Panc1 (cell line): ENCODE measurements around the gene TNPO3. TPM values are rescaled to one million over a fixed set of nuclear protein-coding genes. Genes with fewer than 3 reads are reported as not detected.

Experiments used
- ATAC-seq: fragments of 200-7000 bp; cut with Tn5 transposase; 2 replicates; pipeline ENCODE4 v1.9.1; 2020; ENCODE audit warnings: mild to moderate bottlenecking, moderate library complexity
- BruUV-seq: library from RNA; stranded (reverse); fragments of 400-500 nt; replicated peaks from 2 replicates; lab custom pipeline; 2021; lab: Mats Ljungman, UMichigan
- CTCF ChIA-PET: fragments of 300-600 bp; sonication (Branson Sonifier 250); formaldehyde crosslinking; loops from one replicate; lab custom pipeline; 2022; ENCODE audit warnings: antibody characterized with exemption; lab: Charles Lee
- POLR2A ChIA-PET: fragments of 300-600 bp; sonication (Branson Sonifier 250); formaldehyde crosslinking; loops from one replicate; lab custom pipeline; 2022; ENCODE audit warnings: antibody characterized with exemption; lab: Charles Lee
- DNase-seq: peaks from one replicate; pipeline ENCODE4 v3.0.0-alpha.2; 2010; ENCODE audit warnings: low read depth, low spot score
- H3K27ac ChIP-seq: 2 replicates; pipeline ENCODE4 v1.5.1; 2011; ENCODE audit warnings: mild to moderate bottlenecking, low read length, inconsistent platforms
- H3K27me3 ChIP-seq: fragments of 200-500 bp; sonication (Bioruptor generic); 2 replicates; pipeline ENCODE4 v1.6.0; 2014; ENCODE audit warnings: low read length, inconsistent platforms; ENCODE audit not compliant: control insufficient read depth, insufficient read depth
- H3K36me3 ChIP-seq: fragments of 200-500 bp; sonication (Bioruptor generic); 2 replicates; pipeline ENCODE4 v1.5.1; 2014; ENCODE audit warnings: inconsistent platforms, mild to moderate bottlenecking, low read length, moderate library complexity; ENCODE audit not compliant: control insufficient read depth, insufficient read depth
- H3K4me1 ChIP-seq: 2 replicates; pipeline ENCODE4 v1.5.1; 2011; ENCODE audit warnings: inconsistent platforms, mild to moderate bottlenecking, low read length, moderate library complexity; ENCODE audit not compliant: control insufficient read depth, insufficient read depth
- H3K4me3 ChIP-seq, 2 experiments: 2 replicates each; pipeline ENCODE4 v1.5.1; 2011 to 2012; ENCODE audit warnings: low read depth in 2 of 2, low read length in 2 of 2, mild to moderate bottlenecking in 2 of 2, inconsistent platforms in 1 of 2, moderate library complexity in 1 of 2
- H3K9me3 ChIP-seq: fragments of 200-500 bp; sonication (Bioruptor generic); 2 replicates; pipeline ENCODE4 v1.5.1; 2014; ENCODE audit warnings: low read depth, mild to moderate bottlenecking, inconsistent platforms, low read length, moderate library complexity; ENCODE audit not compliant: control insufficient read depth, insufficient read depth
- POLR2AphosphoS5 ChIP-seq: IDR thresholded peaks from 2 replicates; pipeline ENCODE4 v1.6.1; 2012; ENCODE audit warnings: mild to moderate bottlenecking, low read depth, low read length, moderate library complexity
- SIN3A ChIP-seq: IDR thresholded peaks from 2 replicates; pipeline ENCODE4 v1.6.1; 2012; ENCODE audit warnings: low read depth, mild to moderate bottlenecking, low read length, moderate library complexity, borderline replicate concordance; ENCODE audit not compliant: insufficient read depth
- TCF7L2 ChIP-seq: IDR thresholded peaks from 2 replicates; pipeline ENCODE4 v1.6.1; 2011; ENCODE audit warnings: mild to moderate bottlenecking, low read depth, low read length, inconsistent platforms
- in situ Hi-C: cut with HindIII; loops from 2 replicates; pipeline ENCODE4 v1.10.0; 2016; ENCODE audit warnings: low sequenced_read_pairs, low pct_unique_long_range_greater_than_20kb
- intact Hi-C: fragments of 100-400 bp; cut with micrococcal nuclease; formaldehyde crosslinking; loops from one replicate; pipeline ENCODE4 v1.10.0; 2022; ENCODE audit not compliant: unreplicated experiment
- total RNA-seq: library from RNA; stranded (reverse); gene quantifications from one replicate; pipeline ENCODE4 v1.2.1, GENCODE V29; 2021; ENCODE audit not compliant: unreplicated experiment
- TF ChIP-seq, protein P1 (sequence below), 2 experiments: IDR thresholded peaks; 2 replicates each; pipeline ENCODE4 v1.6.1; 2011 to 2012; ENCODE audit warnings: low read depth in 2 of 2, control low read depth in 1 of 2, low read length in 1 of 2, mild to moderate bottlenecking in 1 of 2, moderate library complexity in 1 of 2; ENCODE audit not compliant: insufficient read depth in 1 of 2
- TF ChIP-seq, protein P2 (sequence below): fragments of 450-650 bp; IDR thresholded peaks from 2 replicates; pipeline ENCODE4 v1.5.1; 2017; ENCODE audit warnings: mild to moderate bottlenecking

The TNPO3 gene
- total RNA-seq, 1 experiment from 2014 or later = 71.8 TPM

- Histone ChIP-seq H3K27me3 (no peaks in the 10 kb centered on the region), H3K4me1 (no peaks in the 10 kb centered on the region), H3K4me3 (no peak overlapping the region), H3K9me3 (no peaks in the 10 kb centered on the region), H3K36me3 (no peaks in the 10 kb centered on the region), H3K27ac (no peak overlapping the region)
- POLR2A ChIA-PET = no interaction called here
- TF ChIP-seq, protein P1, sequence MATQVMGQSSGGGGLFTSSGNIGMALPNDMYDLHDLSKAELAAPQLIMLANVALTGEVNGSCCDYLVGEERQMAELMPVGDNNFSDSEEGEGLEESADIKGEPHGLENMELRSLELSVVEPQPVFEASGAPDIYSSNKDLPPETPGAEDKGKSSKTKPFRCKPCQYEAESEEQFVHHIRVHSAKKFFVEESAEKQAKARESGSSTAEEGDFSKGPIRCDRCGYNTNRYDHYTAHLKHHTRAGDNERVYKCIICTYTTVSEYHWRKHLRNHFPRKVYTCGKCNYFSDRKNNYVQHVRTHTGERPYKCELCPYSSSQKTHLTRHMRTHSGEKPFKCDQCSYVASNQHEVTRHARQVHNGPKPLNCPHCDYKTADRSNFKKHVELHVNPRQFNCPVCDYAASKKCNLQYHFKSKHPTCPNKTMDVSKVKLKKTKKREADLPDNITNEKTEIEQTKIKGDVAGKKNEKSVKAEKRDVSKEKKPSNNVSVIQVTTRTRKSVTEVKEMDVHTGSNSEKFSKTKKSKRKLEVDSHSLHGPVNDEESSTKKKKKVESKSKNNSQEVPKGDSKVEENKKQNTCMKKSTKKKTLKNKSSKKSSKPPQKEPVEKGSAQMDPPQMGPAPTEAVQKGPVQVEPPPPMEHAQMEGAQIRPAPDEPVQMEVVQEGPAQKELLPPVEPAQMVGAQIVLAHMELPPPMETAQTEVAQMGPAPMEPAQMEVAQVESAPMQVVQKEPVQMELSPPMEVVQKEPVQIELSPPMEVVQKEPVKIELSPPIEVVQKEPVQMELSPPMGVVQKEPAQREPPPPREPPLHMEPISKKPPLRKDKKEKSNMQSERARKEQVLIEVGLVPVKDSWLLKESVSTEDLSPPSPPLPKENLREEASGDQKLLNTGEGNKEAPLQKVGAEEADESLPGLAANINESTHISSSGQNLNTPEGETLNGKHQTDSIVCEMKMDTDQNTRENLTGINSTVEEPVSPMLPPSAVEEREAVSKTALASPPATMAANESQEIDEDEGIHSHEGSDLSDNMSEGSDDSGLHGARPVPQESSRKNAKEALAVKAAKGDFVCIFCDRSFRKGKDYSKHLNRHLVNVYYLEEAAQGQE (IDR thresholded peaks at IDR 0.05; ENCODE audit: insufficient read depth in 1 of 2, low read depth in 2 of 2, low read length in 1 of 2) = no peak
- TF ChIP-seq SIN3A (no peak), TCF7L2 (no peak), POLR2AphosphoS5 (no peak)
- TF ChIP-seq, protein P2, sequence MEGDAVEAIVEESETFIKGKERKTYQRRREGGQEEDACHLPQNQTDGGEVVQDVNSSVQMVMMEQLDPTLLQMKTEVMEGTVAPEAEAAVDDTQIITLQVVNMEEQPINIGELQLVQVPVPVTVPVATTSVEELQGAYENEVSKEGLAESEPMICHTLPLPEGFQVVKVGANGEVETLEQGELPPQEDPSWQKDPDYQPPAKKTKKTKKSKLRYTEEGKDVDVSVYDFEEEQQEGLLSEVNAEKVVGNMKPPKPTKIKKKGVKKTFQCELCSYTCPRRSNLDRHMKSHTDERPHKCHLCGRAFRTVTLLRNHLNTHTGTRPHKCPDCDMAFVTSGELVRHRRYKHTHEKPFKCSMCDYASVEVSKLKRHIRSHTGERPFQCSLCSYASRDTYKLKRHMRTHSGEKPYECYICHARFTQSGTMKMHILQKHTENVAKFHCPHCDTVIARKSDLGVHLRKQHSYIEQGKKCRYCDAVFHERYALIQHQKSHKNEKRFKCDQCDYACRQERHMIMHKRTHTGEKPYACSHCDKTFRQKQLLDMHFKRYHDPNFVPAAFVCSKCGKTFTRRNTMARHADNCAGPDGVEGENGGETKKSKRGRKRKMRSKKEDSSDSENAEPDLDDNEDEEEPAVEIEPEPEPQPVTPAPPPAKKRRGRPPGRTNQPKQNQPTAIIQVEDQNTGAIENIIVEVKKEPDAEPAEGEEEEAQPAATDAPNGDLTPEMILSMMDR = no peak
- ATAC-seq (no peak), DNase-seq (no peak)
- CTCF ChIA-PET = no interaction called here
- no TSS peak for BruUV-seq
- intact Hi-C loops = loop anchor here (10.0 kb wide), 1 partner anchor 156 kb away; no protein-coding TSS in a partner anchor
- in situ Hi-C loops = no loop called here
These were observed 115.6 kb downstream of the TNPO3 start for GRCh38 chr7:128939075-128939860.

DNA sequence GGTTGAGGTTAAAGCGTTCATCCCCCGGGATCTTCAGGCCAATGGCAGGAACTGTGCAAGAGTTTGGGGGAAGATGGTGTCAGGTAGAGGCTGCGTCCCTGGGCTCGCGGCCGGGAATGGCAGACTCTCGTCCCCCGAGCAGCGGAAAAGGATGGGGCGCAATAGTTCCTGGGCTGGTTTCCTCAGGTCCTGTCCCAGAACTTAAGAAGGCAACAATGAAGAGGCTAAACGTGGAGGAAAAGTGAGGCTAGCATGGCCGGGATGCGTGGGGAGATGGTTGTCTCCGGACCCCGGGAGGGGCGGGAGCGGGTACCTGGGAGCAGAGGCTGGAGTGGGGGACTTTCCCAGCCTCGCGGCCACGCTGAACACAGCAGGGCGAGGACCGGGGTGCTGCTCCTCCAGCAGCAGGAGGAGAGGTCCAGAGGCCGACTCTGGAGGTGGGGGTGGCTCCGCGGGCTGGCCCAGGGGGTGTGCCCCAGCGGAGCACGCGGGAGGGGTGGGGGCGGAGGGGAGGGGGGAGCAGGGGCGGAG lies 116.3 kb downstream of the TNPO3 start:
- Histone ChIP-seq H3K4me1 (no peaks in the 10 kb centered on the region), H3K4me3 (peak overlapping the region; percentile 54 to 67), H3K27me3 (no peaks in the 10 kb centered on the region), H3K36me3 (no peaks in the 10 kb centered on the region), H3K9me3 (no peaks in the 10 kb centered on the region), H3K27ac (no peak overlapping the region; the same call in 1 of the 2 replicates)
- in situ Hi-C loops = no loop called here
- POLR2A ChIA-PET = no interaction called here
- intact Hi-C loops = loop anchor here (10.0 kb wide), 1 partner anchor 156 kb away; no protein-coding TSS in a partner anchor
- TF ChIP-seq TCF7L2 = no peak
- no peak for TF ChIP-seq SIN3A
- TF ChIP-seq, protein P2 = no peak
- TF ChIP-seq, protein P1 (IDR thresholded peaks at IDR 0.05; ENCODE audit: insufficient read depth in 1 of 2, low read depth in 2 of 2, low read length in 1 of 2) = no peak
- TF ChIP-seq POLR2AphosphoS5 = no peak
- CTCF ChIA-PET = interaction anchor here (0.6 kb wide), 1 partner anchor 64 kb away, joined by 8 read pairs; no protein-coding TSS in a partner anchor
- BruUV-seq = no TSS peak
- ATAC-seq = peak; percentile 6; the same call in 1 of the 2 replicates
- no peak for DNase-seq
